ENCODE measurements around the gene UGDH. TPM values are rescaled to one million over a fixed set of nuclear protein-coding genes. Genes with fewer than 3 reads are reported as not detected.

Gene UGDH
- total RNA-seq (2022; extraction: Qiagen RNA extraction; ENCODE audit: low read depth), result 228 to 399 TPM (median 248 TPM) in 5 replicates

GRCh38 chr4:39527296-39528060 is at the start of gene UGDH:
Gene UGDH, minus strand, starts transcription at chr4:39527439. Its CDS starts 5,927 bp downstream, at chr4:39521512.

GRCh38 chr4:39458505-39459300 is 68.5 kb downstream of the UGDH start, which contains the start of the genes LIAS and RPL9:
Gene LIAS, plus strand, starts transcription at chr4:39459056. Its CDS starts 62 bp downstream, at chr4:39459118.
Gene RPL9, minus strand, starts transcription at chr4:39458922. Its CDS starts 483 bp downstream, at chr4:39458439.

Other genes starting within 250 kb of the UGDH start
- 18.8 to 21.8 TPM (median 19.3 TPM) in 5 replicates for gene RFC1, start 161.1 kb downstream of the UGDH start, total RNA-seq (2022; extraction: Qiagen RNA extraction; ENCODE audit: low read depth)
- 0.06 to 0.14 TPM (median 0.11 TPM) in 5 replicates for gene KLB, start 120.5 kb downstream of the UGDH start, total RNA-seq (2022; extraction: Qiagen RNA extraction; ENCODE audit: low read depth)
- gene RPL9, start 68.5 kb downstream of the UGDH start, total RNA-seq (2022; extraction: Qiagen RNA extraction; ENCODE audit: low read depth), result 803 to 1,650 TPM (median 879 TPM) in 5 replicates
- 9.7 to 18.6 TPM (median 10.6 TPM) in 5 replicates for gene LIAS, start 68.4 kb downstream of the UGDH start, total RNA-seq (2022; extraction: Qiagen RNA extraction; ENCODE audit: low read depth)
- gene SMIM14, start 111.4 kb upstream of the UGDH start, total RNA-seq (2022; extraction: Qiagen RNA extraction; ENCODE audit: low read depth), result 11.4 to 17.6 TPM (median 15.9 TPM) in 5 replicates
- 79.2 to 98.2 TPM (median 82.0 TPM) in 5 replicates for gene UBE2K, start 170.7 kb upstream of the UGDH start, total RNA-seq (2022; extraction: Qiagen RNA extraction; ENCODE audit: low read depth)

All from A549 treated with ZK216348 at 1 μM for 4 hours (cell line).